Measurements from ENCODE around the gene ARHGEF2. TPM values are rescaled to one million over a fixed set of nuclear protein-coding genes. Genes with fewer than 3 reads are reported as not detected.

ARHGEF2 gene
- total RNA-seq, 1 donor from 2014 or later, result 89.7 TPM

GRCh38 chr1:155976913-155977689 lies 1.2 kb downstream of the ARHGEF2 start:
- H3K4me3 ChIP-seq (ENCODE audit: low read depth, low read length), result peak overlapping the region; percentile 97

GRCh38 chr1:155976062-155976912 lies 2.1 kb downstream of the ARHGEF2 start:
- no peak for DNase-seq (ENCODE audit: low read depth)
- no peak for TF ChIP-seq CTCF (conservative IDR thresholded peaks at IDR 0.05; ENCODE audit: low read depth, low read length)
- H3K4me3 ChIP-seq (ENCODE audit: low read depth, low read length), result peak overlapping the region; percentile 97

More at GRCh38 chr1:155976913-155977689, 1.2 kb downstream of the ARHGEF2 start:
- no peak for TF ChIP-seq CTCF (conservative IDR thresholded peaks at IDR 0.05; ENCODE audit: low read depth, low read length)
- DNase-seq (ENCODE audit: low read depth), result no peak

- peak overlapping the region; percentile 97 for H3K4me3 ChIP-seq (ENCODE audit: low read depth, low read length)
- no peak for DNase-seq (ENCODE audit: low read depth)
- no peak for TF ChIP-seq CTCF (conservative IDR thresholded peaks at IDR 0.05; ENCODE audit: low read depth, low read length)
These were observed 2.8 kb downstream of the ARHGEF2 start for GRCh38 chr1:155975375-155976061.

GRCh38 chr1:155974208-155975115 lies 3.9 kb downstream of the ARHGEF2 start:
- no peak for TF ChIP-seq CTCF (conservative IDR thresholded peaks at IDR 0.05; ENCODE audit: low read depth, low read length)
- peak overlapping the region; percentile 97 for H3K4me3 ChIP-seq (ENCODE audit: low read depth, low read length)
- DNase-seq (ENCODE audit: low read depth), result no peak

GRCh38 chr1:155973723-155974122 lies 4.6 kb downstream of the ARHGEF2 start:
- no peak for TF ChIP-seq CTCF (conservative IDR thresholded peaks at IDR 0.05; ENCODE audit: low read depth, low read length)
- no peak for DNase-seq (ENCODE audit: low read depth)
- H3K4me3 ChIP-seq (ENCODE audit: low read depth, low read length), result no peak overlapping the region
